Activated CD8-positive, alpha-beta memory T cell treated with anti-CD3 and anti-CD28 coated beads for 24 hours (primary cell): ENCODE data around the gene TNRC6C.
"Not testable (repeated sequence)": the region's sequence is repeated elsewhere in the genome, so short reads cannot be mapped to it uniquely, and the experiment has no call there.

Source experiments
- DNase-seq: peaks from one replicate; pipeline ENCODE4 v3.0.0-alpha.2; 2020

TNRC6C gene

DNA sequence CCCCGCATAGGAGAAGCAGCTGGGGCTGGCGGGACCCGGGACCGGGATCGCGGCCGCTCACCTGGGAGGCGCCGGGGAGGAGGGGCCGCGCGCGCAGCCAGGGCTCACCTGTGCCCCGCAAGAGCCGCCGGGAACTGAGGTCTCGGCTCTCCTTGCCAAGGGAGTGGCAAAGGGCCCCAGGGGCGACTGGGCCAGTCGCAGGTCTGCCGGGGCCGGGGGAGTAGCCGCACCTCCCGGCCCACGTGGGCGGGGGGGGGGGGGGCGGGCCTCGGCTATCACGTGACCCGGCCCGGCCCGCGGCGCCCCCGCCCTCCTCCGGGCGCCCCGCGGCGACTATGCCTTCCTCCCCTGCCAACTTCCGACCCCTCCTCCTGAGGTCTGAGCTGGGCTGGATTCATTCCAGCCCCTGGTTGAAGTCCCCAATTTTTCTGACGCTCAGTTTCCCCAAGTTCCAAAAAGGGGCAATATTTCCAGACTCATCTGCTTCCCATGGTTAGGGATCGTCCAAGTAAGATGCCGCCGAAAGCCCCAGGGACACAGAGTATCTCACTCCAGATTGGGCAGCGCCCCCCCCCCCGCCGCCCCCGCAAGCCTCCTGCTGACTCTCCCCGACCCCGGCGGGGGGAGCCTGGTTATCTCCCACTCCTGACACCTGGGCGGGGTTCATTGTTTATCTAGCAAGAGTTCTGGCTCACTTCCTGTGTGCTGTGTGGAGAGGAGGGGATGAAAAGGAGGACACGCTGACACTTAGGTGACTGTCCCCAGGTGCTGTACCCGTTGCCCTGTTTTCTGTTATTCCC is 170.2 kb downstream of the TNRC6C start, which contains the start of gene TMC6:
TMC6 (minus strand) TSS at position 205 of the 800 bp plus-strand sequence. CDS start 1,923 bp downstream, outside the sequence.
- peak; percentile 83 for DNase-seq

DNA sequence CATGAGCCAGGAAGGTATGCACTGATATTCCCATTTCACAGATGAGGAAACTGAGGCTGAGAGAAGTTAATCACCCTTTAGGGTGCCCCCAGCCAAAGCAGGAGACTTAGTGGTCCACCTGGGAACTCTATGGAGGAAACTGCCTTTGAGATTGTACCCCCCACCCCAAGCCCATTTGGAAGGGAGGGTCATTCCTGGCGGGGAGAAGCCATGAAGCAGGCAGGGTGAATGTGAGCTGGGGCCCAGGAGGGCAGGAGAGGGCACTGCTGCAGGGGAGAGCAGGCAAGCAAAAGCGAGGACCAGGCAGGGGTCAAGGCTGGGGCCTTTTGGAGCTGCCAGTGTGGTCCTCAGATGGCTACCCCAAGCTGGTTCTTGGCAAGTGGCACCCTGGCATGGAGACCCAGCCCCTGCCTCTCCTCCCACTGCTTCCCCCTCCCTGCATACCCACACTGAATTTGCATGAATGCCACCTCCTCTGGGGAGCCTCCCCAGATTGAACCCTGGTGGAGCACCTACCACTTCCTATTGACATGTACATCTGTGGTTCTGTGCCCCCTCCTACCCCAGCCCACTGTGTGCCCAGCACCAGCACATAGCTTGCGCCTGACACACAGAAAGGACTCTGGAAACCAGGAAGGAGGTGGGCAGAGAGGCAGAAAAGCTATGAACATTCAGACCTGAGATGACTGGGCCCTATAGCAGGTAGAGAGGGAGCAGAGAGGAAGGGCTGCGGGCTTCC is 171.0 kb downstream of the TNRC6C start:
- DNase-seq = peak; percentile 67

DNA sequence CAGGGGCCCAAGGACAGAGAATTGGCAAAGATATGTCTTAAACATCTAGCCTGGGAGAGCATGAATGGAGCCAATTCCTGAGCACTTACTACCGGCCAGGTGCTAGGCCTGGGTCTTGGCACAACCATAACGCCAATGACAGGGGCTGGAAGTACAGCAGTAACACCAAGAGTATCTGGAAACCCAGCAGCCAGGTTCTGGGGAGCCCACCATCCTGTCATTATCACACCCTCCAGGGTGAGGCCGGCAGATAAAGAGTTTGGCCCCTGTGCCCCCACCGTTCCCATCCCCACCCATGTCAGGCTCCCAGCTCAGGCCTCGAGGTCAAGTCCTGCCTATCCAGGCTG is 171.6 kb downstream of the TNRC6C start:
- DNase-seq = no peak

DNA sequence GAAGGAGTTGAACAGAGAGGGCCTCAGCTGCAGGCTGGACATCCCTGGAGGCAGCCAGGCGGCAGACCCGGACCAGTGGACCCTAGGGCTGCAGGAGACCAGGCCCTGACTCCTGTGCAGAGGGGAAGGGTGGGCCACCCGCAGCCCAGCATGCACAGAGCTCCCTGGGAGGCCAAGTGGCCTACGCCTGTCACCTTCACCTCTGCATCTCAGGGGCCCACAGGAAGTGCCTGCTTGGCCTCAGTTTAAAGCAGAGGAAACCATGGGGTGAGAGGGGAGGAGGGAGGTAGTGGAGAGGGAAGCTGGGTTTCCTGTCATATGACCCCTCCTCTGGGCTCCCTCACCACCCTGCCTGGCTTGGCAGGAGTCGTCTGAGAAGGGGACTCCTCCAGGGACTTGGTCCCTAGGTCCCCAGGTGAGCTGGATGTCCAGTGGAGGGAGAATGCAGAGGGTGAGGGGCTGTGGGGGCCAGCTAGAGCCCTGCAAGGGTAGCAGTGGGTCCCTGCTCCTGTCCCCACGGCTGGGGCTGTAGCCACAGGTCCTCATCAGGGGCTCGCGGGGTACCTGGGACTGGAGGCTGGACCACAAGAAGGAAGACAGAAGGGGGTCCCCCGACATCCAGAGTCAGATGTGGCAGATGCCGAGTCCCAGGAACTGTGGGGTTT is 172.1 kb downstream of the TNRC6C start, which contains the start of gene TMC8:
TMC8 (plus strand) TSS at position 335 of the 665 bp plus-strand sequence. CDS start 818 bp downstream, outside the sequence.
- DNase-seq = peak; percentile 87

DNA sequence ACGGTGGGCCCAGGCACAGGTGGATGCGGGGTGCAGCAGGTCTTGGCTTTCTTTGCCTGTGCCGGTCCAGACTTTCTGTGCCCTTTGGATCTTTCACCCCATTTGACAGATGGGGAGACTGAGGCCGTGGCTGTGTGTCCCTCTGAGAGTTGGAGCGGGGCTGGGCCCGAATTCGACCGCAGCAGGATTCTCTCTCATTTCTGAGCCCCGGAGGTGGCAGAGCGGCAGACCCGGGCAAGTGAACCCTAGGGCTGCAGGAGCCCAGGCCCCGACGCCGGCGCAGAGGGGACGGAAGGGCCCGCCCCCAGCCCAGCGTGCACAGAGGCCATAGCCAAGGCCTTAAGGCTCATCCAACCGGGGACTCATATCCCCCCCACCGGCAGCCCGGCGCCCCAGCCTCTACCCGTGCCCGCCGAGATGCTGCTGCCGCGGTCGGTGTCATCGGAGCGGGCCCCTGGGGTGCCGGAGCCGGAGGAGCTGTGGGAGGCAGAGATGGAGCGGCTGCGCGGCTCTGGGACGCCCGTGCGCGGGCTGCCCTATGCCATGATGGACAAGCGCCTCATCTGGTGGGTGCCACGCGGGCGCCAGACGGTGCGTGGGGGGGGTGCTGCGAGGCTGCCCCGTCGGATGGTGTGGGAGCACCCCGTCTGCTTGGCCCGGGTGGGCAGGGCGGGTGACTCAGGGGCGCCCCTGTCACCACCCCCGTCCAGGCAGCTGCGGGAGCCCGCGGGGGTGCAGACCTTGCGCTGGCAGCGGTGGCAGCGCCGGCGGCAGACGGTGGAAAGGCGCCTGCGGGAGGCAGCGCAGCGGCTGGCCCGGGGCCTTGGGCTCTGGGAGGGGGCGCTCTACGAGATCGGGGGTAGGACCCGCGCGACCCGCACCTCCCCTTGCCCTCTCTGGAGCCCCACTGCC is 172.9 kb downstream of the TNRC6C start:
- peak; percentile 89 for DNase-seq

DNA sequence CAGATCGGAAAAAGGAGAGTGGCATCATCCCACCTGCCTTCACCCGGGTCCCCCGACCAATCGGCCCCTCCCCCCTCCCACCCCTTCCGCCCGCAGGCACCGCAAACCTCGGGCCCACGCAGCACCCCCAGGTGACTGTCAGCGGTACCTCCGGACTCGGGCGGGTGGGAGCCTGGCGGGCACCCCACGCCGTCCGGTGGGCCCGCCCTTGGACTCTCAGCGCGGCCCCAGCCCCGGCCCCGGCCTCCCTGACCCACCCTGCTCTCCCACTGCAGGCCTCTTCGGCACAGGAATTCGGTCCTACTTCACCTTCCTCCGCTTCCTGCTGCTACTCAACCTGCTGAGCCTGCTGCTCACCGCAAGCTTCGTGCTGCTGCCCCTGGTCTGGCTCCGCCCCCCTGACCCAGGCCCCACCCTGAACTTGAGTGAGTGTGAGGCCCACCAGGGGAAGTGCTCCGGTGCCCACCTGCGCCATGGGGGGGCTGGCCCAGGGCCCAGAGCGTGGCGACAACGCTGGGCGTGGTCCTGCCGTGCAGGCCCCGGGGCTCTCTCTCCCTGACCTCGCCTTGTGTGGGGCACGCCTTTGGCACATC is 173.7 kb downstream of the TNRC6C start:
- DNase-seq = no peak

DNA sequence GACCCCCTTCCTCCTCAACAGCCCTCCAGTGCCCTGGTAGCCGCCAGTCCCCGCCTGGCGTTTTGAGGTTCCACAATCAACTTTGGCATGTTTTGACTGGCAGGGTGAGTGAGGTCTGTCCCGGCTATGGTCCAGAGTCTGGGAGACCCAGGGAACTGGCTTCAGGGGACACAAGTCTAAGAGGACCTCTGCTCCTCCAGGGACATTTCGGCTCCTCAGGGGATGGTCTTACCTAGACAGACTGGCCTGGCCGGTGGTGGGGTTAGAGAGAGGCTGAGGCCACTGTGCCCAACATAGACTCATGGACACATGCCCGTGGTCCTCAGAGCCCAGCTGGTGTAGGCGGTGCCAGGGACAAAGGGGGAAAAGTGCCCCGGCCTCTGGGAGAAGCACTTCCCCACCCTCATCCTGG is 174.3 kb downstream of the TNRC6C start:
- DNase-seq = peak; percentile 79

DNA sequence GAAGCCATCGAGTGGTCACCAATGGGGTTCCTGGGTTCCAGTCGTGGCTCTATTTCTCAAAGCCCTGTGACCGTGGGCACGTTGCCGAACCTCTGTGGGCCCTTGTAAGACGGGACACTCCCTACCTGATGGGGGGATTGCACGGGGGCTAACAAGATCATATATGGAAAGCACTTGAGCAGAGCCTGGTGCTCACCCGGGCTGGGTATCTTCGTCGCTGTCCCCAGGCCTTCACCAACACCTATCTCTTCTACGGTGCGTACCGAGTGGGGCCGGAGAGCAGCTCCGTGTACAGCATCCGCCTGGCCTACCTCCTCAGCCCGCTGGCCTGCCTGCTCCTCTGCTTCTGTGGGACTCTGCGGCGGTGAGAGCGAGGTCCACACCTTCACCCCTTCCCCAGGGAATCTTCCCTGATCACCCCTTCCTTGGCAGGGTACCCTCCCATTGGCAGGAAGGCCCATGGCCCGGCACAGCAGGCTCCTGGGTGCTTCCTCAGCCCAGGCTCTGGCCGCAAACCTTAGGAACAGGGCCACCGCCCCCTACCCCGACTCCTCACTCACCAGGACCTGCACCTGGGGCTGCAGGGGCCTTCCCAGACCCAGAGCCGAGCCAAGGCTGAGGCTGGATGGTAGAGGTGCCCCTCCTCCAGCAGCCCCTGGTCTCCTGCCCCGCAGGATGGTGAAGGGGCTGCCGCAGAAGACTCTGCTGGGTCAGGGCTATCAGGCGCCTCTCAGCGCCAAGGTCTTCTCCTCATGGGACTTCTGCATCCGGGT is 174.9 kb downstream of the TNRC6C start:
- DNase-seq = peak; percentile 71

DNA sequence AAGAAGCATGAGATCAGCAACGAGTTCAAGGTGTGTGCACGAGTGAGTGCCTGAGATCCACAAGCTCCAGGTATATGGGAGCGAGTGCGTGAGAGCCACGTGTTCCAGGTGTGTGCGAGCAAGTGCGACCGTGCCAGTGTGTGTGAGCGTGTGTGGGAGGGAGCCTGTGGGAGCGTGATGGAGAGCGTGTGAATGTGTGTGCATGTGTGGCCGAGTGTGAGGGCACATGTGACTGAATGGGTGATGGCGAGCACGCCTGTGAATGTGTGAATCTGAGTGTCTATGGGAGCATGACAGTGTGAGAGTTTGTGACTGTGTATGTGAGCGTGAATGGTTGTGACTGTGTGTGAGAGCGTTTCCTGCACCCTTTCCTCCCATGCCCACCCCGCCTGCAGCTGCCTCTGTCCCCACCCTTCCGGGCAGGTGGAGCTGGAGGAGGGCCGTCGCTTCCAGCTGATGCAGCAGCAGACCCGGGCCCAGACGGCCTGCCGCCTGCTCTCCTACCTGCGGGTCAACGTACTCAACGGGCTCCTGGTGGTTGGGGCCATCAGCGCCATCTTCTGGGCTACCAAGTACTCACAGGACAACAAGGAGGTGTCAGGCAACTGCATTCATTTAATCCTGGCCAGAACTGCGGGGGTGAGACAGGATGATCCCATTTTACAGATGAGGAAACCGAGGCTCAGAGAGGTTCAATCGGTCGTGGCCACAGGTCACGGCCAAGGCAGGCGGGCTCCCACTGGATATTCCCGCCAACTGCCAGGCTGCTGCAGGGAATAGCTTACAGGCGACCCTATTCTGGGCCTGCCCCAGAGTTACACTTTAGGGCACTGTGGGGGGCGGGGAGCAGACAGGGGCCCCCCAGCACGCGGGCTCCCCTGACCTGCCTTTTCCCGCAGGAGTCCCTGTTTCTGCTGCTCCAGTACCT is 175.7 kb downstream of the TNRC6C start:
- peak; percentile 86 for DNase-seq

DNA sequence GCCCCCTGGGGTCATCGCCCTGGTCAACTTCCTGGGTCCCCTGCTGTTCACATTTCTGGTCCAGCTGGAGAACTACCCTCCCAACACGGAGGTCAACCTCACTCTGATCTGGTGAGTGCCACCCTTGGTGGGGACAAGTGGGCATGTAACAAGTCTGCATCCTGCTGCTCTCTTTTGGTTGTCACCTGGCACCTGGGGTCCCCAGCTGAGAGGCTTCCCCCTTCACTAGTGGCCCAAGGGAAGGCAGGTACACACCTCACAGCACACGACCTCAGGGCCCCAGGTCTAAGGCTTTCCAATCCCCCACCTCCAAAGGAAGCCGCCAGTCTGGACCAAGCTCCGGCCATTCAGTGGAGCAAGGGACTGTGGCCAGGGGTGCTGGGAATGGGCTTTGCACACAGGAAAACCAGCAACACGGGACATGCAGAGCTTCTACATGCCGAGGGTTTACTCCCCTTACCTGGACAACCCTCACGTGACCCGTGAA is 176.4 kb downstream of the TNRC6C start:
- DNase-seq = no peak

DNA sequence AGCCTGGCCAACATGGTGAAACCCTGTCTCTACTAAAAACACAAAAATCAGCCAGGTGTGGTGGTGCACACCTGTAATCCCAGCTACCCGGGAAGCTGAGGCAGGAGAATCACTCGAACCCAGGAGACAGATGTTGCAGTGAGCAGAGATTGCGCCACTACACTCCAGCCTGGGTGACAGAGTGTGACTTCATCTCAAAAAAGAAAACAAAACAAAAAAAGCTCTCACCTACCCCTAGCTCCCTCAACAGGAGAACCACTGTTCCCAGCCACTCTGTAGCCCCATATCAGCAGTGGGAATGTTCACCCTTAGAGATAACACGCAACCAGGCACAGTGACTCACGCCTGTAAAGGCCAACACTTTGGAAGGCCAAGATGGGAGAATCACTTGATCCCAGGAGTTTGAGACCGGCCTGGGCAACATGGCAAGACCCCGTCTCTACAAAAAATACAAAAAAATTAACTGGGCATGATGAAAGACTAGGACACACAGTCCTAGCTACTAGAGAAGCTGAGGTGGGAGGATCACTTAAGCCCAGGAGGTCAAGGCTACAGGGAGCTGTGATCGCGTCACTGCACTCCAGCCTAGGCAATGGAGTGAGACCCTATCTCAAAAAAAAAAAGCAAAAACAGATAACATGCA is 177.5 kb downstream of the TNRC6C start:
- DNase-seq = no peak

DNA sequence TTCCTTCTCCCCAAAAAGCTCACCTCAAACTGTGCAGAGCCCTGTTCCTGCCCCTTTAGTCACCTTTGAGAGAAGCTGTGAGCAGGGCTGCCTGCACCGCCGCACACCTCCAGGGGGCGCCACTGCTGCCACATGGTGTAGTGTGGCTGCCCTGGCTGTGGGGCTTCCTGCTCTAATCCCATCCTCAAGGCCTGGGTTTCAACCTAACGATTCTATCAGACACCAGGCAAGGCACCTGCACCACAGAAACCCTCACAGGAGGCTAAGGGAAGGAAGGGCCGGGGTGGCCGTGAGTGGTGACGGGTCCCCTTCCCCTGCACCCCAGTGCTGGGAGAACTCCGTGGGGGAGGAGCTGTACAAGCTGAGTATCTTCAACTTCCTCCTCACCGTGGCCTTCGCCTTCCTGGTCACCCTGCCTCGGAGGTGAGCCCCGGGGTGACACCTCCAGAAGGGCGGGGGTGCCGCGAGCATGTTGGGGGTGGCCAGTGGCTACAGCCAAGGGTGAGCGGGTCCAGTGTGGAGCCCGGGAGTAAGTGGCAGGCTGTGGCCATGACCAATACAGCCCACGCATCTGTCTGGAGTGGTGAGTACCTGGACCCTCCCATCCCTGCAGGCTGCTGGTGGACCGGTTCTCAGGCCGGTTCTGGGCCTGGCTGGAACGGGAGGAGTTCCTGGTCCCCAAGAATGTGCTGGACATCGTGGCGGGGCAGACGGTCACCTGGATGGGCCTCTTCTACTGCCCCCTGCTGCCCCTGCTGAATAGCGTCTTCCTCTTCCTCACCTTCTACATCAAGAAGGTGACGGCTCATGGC is 179.1 kb downstream of the TNRC6C start:
- peak; percentile 82 for DNase-seq

DNA sequence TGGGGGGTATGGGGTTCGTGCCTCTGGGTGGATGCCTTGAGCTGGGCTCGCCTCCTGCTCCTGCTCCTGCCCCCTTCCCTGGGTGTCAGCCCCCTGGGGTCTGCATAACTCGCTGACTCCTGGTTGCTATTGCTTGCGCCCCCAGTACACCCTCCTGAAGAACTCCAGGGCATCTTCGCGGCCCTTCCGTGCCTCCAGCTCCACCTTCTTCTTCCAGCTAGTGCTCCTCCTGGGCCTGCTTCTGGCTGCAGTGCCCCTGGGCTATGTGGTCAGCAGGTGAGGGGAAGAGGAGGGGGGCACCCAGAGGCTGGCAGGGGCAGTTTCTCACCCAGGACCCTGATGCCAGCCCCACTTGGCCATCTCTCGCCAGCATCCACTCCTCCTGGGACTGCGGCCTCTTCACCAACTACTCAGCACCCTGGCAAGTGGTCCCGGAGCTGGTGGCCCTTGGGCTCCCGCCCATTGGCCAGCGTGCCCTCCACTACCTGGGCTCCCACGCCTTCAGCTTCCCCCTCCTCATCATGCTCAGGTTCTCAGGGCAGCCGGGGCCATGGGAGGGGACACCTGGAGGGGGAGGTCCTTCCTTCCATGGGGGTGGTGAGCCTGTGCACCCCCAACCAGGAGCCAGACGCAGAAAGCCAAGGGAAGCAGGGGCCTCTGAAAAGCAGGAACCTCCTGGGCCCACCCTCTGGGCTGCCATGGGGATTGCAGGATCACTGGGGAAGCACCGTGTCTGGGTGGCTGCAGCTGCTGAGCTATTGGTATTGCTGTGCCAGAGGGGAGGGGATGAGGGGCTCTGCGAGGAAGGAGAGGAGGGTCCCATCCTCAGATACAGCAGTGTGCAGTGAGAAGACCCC is 179.9 kb downstream of the TNRC6C start:
- no peak for DNase-seq

DNA sequence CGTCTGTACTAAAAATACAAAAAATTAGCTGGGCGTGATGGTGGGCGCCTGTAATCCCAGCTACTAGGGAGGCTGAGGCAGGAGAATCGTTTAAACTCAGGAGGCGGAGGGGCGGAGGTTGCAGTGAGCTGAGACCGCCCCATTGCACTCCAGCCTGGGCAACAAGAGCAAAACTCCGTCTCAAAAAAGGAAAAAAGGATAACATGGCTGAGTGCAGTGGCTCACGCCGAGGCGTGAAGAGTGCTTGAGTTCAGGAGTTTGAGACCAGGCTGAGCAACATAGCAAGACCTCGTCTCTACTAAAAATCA is 181.3 kb downstream of the TNRC6C start:
- DNase-seq = not testable (repeated sequence)

DNA sequence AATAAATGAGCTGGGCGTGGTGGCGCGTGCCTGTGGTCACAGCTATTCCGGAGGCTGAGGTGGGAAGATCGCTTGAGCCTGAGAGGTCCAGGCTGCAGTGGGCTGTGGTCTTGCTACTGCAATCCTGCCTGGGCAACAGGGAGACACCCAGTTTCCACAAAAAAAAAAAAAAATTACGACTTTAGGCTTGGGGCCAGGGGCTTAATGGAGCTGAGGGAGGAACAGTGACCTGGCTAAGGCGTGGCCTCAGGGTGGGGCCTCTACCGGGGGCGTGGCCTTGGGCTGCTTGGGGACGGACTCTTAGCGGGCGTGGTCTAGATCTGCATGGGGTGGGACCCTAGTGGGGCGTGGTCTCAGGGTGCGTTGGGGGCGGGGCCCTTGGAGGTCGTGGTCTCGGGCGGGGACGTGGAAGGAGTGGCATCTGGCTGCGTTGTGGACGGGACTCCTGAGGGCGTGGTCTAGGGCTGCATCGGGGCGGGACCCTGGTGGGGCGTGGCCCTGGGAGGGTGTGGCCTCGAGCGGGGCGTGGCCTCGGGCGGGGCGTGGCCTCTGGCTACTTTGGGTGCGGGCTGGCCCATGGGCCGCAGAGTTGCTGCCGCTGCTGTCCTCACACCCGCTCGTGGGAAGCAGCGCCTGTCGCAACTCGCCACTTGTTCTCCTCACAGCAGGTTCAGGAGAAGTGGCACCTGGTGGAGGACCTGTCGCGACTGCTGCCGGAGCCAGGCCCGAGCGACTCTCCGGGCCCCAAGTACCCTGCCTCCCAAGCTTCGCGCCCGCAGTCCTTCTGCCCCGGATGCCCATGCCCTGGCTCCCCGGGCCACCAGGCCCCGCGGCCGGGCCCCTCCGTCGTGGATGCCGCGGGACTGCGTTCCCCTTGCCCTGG is 181.9 kb downstream of the TNRC6C start:
- DNase-seq = peak; percentile 98

DNA sequence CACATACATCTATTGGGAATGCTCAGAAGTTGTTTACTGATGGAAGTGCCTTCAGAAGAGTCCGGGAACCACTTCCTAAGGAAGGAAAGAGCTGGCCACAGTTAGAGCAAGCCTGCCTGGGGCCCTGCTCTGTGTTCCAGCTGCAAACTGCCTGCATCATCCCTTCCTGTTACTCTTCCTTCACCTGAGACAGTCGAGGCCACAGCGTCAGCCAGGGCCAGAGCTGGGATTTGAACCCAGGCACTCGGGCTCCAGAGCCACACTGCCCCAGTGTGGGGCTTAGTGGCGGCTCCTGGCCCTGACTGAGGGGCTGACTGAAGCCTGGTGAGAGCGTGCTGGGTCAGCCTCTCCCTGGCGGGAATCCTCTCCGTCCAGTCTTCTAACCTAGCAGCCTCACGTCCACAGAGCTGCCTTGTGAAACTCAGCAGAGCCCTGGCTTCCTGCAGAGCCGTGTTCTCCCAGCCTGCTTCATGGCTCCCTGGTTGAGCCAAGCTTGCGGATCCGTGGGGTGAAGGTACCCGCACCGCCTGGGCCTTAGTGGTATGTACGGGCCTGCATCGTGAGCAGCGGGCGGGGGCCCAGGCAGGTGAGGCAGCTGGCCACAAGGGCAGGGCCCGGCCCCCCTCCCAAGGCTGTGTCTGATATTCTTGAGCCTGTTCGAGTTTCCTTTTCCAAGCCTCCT is 183.1 kb downstream of the TNRC6C start:
- no peak for DNase-seq
